ENCODE data around the gene TUBB8.
"Not testable (repeated sequence)": the region's sequence is repeated elsewhere in the genome, so short reads cannot be mapped to it uniquely, and the experiment has no call there.

Gene TUBB8

DNA sequence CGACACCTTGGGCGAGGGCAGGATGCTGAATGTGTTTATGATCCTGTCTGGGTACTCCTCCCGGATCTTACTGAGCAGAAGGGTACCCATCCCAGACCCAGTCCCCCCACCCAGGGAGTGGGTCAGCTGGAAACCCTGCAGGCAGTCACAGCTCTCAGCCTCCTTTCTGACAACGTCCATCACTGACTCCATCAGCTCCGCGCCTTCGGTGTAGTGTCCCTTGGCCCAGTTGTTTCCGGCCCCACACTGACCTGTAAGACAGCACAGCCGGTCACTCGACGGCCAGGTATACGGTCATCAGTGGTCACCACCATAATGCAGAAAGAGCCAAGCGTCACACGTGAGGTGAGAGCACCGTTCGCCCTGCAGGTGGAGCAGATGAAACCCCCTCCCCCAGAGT lies 1.2 kb downstream of the TUBB8 start:
- not testable (repeated sequence) for DNase-seq (ENCODE audit: low spot score)

DNA sequence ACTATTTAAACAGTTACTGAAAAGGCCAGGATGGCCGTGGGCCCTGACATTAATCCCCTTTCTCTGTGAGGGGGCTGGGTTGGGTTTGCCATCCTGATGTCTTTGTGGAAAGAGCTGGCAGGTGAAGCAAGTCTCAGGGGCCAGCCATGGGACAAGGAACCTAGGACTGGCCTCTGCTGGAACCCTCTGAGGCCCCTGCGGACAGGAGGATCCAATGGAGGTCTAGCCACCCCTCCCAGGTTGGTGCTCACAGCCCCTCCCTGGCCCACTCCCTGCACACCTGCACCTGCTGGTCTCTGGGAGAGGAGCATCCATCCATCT lies 35.8 kb downstream of the TUBB8 start:
- not testable (repeated sequence) for DNase-seq (ENCODE audit: low spot score)

DNA sequence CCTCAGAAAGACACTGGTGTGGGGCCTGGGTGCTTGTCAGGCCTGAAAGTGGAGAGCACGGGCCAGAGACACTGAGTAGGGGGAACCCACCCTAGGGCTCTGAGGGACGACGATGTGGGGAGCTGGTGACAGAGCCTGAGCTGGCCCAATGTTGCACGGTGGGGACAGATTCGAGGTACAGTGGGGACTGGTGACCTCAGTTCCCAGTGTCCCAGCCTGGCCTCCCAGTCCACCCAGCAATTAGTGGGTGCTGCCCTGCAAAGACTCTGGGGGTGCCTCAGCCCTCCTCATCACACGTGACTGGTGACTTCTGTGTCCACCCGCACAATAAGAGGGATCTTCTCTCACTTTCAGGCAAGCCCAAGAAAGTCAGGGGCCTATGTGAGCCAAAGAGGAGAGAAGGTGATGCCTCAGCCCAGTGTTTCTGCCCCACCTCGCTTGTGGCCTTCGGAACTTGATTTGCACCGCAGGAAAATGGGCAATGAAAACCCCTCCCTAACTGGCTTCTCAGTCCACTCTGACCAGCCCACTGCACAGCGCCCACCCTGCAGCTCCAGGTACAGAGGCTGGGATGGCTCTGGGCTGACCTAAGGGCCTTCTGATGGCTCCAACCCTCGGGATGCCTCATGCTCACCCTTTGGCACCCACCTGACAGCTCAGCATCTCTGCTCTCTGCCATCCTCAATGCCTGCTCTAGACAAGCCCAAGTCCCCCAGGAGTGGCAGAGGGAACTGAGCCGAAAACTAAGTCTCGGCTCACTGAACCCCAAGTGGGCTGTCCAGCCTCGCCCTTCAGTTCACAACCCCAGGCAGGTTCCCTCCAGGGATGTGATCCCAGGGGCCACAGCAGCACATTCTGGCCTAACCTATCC lies 36.4 kb downstream of the TUBB8 start:
- not testable (repeated sequence) for DNase-seq (ENCODE audit: low spot score)

DNA sequence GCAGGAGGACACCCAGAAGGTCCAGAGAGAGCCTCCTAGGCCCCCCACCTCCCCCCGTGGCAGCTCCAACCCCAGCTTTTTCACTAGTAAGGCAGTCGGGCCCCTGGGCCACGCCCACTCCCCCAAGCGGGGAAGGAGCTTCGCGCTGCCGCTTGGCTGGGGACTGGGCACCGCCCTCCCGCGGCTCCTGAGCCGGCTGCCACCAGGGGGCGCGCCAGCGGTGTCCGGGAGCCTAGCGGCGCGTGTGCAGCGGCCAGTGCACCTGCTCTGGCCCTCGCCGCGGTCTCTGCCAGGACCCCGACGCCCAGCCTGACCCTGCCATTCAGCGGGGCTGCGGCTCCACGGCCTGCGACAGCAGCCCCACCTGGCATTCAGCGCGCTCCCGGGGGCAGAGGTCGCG lies 37.8 kb downstream of the TUBB8 start:
- not testable (repeated sequence) for DNase-seq (ENCODE audit: low spot score)

DNA sequence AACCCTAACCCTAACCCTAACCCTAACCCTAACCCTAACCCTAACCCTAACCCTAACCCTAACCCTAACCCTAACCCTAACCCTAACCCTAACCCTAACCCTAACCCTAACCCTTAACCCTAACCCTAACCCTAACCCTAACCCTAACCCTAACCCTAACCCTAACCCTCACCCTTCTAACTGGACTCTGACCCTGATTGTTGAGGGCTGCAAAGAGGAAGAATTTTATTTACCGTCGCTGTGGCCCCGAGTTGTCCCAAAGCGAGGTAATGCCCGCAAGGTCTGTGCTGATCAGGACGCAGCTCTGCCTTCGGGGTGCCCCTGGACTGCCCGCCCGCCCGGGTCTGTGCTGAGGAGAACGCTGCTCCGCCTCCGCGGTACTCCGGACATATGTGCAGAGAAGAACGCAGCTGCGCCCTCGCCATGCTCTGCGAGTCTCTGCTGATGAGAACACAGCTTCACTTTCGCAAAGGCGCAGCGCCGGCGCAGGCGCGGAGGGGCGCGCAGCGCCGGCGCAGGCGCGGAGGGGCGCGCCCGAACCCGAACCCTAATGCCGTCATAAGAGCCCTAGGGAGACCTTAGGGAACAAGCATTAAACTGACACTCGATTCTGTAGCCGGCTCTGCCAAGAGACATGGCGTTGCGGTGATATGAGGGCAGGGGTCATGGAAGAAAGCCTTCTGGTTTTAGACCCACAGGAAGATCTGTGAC lies 38.7 kb downstream of the TUBB8 start:
- DNase-seq (ENCODE audit: low spot score): not testable (repeated sequence)
